Uterus (tissue), 2 donors: ENCODE results near the gene C1orf21.

Experiments used
- CTCF ChIP-seq, 4 experiments: fragments of 200-600 bp in 2 of 4; fragments of 450-650 bp in 2 of 4; sonication (generic) in 2 of 4; IDR thresholded peaks; one replicate each; pipeline ENCODE4 v1.5.1; 2016 to 2019; ENCODE audit warnings: antibody characterized with exemption in 4 of 4, mild to moderate bottlenecking in 2 of 4, moderate library complexity in 1 of 4
- POLR2A ChIP-seq, 2 donors: fragments of 450-650 bp; IDR thresholded peaks; one replicate each; pipeline ENCODE4 v1.6.1; 2016; ENCODE audit warnings: antibody characterized with exemption in 2 of 2, mild to moderate bottlenecking in 1 of 2, moderate library complexity in 1 of 2

GRCh38 chr1:184418652-184419349, 32.0 kb downstream of the C1orf21 start:
- TF ChIP-seq CTCF (IDR thresholded peaks at IDR 0.05) (no peak), POLR2A (IDR thresholded peaks at IDR 0.05) (no peak)
